ENCODE results near the gene JPT2.

JPT2 gene

DNA sequence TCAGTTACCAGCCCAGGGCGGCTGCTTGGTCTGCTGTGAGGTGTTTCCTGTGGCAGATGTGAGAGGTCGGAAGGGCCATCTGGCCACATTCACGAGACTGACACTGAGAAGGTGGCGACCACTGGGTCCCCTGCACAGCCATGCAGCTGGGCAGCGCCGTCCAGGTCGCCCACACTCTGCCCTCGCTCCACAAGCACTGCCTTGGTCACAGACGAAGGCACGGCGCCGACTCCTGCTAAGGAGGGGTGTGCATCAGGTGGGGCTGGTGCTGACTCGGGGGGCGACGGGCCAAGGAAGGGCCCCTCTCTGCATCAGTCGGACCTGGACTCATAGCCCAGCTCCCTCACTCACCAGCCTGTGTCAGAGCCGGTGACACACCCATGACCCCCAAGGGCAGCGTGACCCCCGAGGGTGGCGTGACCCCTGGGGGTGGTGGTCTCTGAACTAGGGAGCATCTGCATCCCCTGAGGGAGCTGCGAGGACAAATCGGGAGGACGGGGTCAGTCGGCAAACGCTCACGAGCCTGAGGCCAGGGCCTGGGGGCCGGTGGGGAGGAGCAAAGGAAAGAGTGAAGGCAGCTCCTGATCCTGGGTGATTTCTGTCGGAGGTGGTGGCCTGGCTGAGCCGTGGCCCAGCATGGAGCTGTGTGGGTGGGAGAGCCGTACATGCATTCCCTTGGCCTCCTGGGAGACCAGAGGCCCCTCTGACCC lies 62.9 kb downstream of the JPT2 start:
- DNase-seq, result no peak

- DNase-seq, result no peak
Observed at GRCh38 chr16:1741553-1742165, 63.6 kb downstream of the JPT2 start.

DNA sequence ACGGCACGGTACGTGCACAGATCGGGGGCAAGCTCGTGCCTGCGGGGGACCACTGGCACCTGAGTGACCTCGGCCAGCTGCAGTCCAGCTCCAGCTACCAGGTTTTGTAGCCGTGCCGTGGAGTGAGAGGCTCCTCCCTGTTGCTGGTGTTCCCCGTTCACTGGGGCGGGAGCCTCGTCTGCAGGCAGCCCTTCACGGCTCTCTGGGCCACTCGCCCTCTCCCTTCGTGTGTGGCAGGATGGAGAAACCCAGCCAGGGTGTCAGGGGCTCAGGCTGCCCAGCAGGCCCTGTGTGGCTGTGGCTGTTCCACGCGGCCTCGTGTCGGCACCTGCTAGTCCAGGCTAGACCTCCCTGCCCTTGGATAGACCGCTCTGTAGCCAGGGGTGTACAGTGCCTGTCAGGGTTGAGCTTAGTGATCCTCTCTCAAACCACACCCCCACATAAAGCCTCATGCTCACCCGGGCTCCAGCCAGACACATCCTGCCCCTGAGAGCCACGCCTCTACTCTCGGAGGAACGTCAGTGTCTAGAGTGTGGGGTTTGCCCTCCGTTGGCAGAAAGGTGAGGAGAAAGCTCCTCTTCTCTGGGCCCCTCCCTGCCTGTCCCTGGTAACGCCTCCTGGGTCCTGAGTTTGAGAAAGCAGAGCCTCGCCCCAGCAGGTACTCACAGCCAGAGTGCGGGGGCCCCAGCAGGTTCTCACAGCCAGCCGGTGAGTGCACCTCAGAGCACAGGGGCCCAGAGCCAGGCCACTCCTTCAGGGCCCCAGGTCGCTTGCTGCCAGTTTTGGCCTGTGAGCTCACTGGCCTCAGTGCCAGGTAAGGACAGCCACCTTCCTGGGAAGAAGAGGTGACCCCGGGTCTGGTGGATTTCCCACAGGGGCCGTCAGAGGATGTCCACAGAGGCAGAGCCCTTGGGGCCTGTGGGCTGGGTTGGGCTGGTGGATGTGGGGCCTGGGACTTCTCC lies 65.6 kb downstream of the JPT2 start:
- no peak for DNase-seq

- DNase-seq, result no peak
Observed at GRCh38 chr16:1744338-1744840, 66.3 kb downstream of the JPT2 start.

- DNase-seq, result no peak
Observed at GRCh38 chr16:1745181-1745899, 67.3 kb downstream of the JPT2 start.

- DNase-seq, result no peak
Observed at GRCh38 chr16:1745900-1746692, 68.0 kb downstream of the JPT2 start.

DNA sequence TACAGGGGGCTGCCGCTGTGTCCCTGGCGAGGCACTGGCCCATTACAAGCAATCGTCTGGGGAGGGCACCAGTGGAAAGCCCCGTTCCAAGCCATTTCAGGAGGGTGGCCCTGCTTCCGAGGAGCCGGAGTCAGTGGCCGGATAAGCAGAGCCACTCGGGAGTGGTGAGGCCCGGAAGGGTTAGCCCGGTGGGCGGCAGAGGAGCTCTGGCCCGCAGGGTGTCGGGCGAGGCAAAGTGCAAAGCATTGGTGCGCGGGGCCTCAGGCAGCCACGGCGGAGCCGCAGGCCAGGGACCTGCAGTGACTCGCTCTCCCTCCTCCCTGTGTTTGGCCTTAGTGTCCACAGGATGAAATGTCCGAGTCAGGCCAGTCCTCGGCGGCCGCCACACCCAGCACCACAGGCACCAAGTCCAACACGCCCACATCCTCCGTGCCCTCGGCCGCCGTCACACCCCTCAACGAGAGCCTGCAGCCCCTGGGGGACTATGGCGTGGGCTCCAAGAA lies 68.7 kb downstream of the JPT2 start:
- no peak for DNase-seq

DNA sequence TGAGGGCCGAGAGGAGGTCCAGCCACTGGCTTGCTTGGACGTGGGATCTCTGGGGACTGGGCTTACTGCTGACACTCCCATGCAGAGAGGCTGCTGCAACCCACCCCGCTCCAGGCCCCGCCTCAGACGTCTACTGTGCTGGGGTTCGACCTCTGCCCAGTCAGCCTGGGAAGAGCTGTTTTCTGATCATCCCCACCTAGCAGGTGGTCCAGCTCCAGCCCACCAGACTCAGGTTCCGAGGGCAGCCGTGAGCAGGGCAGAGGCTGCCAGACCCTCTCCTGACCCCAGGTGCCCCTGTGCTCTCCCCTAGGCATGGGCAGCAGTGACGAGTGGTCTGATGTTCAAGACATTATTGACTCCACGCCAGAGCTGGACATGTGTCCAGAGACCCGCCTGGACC lies 69.9 kb downstream of the JPT2 start:
- no peak for DNase-seq

GRCh38 chr16:1749152-1750117 lies 71.4 kb downstream of the JPT2 start:
- no peak for DNase-seq

Data from NCI-H146 (cell line).